ENCODE measurements around the gene MEGF9.

DNA sequence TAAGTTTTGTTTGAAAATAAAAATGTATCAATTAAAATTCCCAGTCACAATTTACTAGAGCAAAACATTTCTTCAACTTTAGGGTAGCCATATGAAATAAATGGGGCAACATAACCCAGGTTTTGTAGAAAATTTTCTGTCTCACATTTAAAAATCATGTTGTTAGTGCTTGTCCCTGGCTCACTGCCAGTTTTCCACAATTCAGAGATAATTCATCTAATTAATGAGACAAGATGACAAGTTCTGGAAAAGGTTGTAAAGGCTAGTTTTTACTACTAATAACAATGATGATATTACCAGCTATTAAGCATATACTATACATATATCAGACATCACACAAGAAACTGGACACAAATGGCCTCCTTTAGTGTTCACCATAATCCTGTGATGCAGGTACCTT, 45.9 kb downstream of the MEGF9 start:
- TF ChIP-seq, protein P1, sequence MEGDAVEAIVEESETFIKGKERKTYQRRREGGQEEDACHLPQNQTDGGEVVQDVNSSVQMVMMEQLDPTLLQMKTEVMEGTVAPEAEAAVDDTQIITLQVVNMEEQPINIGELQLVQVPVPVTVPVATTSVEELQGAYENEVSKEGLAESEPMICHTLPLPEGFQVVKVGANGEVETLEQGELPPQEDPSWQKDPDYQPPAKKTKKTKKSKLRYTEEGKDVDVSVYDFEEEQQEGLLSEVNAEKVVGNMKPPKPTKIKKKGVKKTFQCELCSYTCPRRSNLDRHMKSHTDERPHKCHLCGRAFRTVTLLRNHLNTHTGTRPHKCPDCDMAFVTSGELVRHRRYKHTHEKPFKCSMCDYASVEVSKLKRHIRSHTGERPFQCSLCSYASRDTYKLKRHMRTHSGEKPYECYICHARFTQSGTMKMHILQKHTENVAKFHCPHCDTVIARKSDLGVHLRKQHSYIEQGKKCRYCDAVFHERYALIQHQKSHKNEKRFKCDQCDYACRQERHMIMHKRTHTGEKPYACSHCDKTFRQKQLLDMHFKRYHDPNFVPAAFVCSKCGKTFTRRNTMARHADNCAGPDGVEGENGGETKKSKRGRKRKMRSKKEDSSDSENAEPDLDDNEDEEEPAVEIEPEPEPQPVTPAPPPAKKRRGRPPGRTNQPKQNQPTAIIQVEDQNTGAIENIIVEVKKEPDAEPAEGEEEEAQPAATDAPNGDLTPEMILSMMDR (conservative IDR thresholded peaks at IDR 0.05 in 1 of 2, IDR thresholded peaks at IDR 0.05 in 1 of 2; ENCODE audit: extremely low read depth in 1 of 2, insufficient read depth in 1 of 2, low read depth in 1 of 2, low read length in 2 of 2), result no peak
- TF ChIP-seq EZH2 (IDR thresholded peaks at IDR 0.05; ENCODE audit: borderline replicate concordance, low read length), result no peak
